GM10248 (cell line): Measurements from ENCODE around the gene GTF3C4.

Source experiments
- CTCF ChIA-PET: fragments of 300-600 bp; sonication (Branson Sonifier 250); formaldehyde crosslinking; extraction: SDS; loops from one replicate; lab custom pipeline; 2021; ENCODE audit warnings: antibody characterized with exemption; lab: Yijun Ruan, JAX
- POLR2A ChIA-PET: fragments of 350-650 bp; sonication (Branson Sonifier 250); formaldehyde crosslinking; extraction: SDS; loops from one replicate; lab custom pipeline; 2020; ENCODE audit warnings: antibody characterized with exemption; lab: Yijun Ruan, JAX
- DNase-seq: peaks from one replicate; pipeline ENCODE4 v3.0.0; 2012; ENCODE audit errors: extremely low spot score
- CTCF ChIP-seq: IDR thresholded peaks from 2 replicates; pipeline ENCODE4 v1.5.1; 2012; ENCODE audit warnings: mild to moderate bottlenecking, low read depth; ENCODE audit errors: extremely low read depth, missing control alignments, control extremely low read depth

The GTF3C4 gene

GRCh38 chr9:132630116-132630515, 40.1 kb upstream of the GTF3C4 start:
- POLR2A ChIA-PET = no interaction called here
- TF ChIP-seq CTCF = no peak
- CTCF ChIA-PET = no interaction called here
- DNase-seq = no peak

DNA sequence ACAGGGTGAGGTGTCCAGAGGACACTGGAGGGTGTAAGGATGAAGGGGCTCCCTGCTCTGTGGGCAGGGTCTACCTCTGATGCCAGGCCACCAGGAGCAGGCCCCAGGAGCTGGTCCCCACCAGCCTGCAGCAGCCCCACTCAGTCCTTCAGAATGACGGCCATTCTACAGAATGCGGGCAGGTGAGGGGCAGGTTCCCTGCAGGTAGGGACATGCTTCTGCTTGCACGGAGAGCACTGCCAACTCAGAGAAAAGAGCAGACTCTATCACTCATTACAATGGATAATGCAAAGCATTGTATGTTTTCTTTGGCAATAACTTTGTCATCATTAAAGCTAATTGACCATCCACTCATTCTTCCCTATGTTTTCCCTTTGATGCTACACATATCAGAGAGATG, 39.5 kb upstream of the GTF3C4 start:
- CTCF ChIA-PET = no interaction called here
- POLR2A ChIA-PET = interaction anchor here (0.6 kb wide), 1 partner anchor 1520 kb away, joined by 3 read pairs; no protein-coding TSS in a partner anchor
- TF ChIP-seq CTCF = no peak
- DNase-seq = no peak

- POLR2A ChIA-PET = interaction anchor here (0.6 kb wide), 1 partner anchor 1520 kb away, joined by 3 read pairs; no protein-coding TSS in a partner anchor
- CTCF ChIA-PET = no interaction called here
- TF ChIP-seq CTCF = no peak
- DNase-seq = no peak
Observed at GRCh38 chr9:132631280-132631679, 39.0 kb upstream of the GTF3C4 start.

- CTCF ChIA-PET = no interaction called here
- POLR2A ChIA-PET = no interaction called here
- TF ChIP-seq CTCF = no peak
- DNase-seq = no peak
Observed at GRCh38 chr9:132631685-132632084, 38.6 kb upstream of the GTF3C4 start.

DNA sequence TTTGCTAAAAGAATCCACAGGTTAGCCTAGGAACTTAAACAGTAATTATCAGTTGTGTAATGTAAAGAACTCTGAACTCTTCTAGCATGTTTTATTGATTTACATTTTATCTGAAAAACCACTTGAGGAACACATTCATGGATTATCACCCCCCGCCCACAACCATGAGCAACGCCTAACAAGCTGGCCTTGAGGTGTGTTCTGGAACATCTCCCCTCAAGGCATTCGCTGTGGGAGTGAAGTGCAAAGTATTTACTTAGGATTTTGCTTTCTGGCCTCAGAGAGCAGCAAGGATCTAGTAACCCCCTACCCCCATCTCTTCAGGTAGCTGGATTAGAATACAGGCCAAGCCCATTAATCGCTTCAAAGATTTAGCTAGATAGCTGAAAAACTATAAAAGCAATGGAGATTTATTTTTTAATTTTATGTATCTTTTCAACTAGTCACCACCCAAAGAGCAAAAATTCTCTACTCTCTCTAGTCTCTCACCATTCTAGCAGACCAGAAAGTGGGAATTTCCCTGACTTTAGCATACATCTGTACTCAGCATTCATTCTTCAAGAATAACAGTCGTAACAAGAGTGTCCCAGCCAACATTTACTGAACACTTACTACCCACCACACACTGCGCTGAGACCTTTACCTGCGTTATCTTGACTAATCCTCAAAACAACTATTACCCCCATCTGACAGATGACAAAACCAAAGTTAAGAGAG, 37.7 kb upstream of the GTF3C4 start:
- ChIA-PET POLR2A (no interaction called here), CTCF (no interaction called here)
- DNase-seq = no peak
- TF ChIP-seq CTCF = no peak

DNA sequence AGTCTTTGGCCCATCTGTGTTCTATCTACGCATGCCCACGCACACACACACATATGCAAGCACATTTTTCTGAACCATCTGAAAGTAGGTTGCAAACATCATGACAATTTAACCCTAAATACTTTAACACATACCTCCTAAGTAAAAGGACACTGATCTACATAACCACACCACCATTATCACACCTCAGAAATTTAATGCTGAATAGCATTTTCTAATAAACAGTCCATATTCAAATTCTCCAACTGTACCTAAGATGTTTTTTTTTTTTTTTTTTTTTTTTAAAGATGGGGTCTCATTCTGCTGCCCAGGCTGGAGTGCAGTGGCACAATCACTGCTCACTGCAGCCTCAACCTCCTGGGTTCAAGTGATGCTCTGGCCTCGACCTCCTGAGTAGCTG, 35.9 kb upstream of the GTF3C4 start:
- ChIA-PET CTCF (no interaction called here), POLR2A (no interaction called here)
- no peak for TF ChIP-seq CTCF
- no peak for DNase-seq

DNA sequence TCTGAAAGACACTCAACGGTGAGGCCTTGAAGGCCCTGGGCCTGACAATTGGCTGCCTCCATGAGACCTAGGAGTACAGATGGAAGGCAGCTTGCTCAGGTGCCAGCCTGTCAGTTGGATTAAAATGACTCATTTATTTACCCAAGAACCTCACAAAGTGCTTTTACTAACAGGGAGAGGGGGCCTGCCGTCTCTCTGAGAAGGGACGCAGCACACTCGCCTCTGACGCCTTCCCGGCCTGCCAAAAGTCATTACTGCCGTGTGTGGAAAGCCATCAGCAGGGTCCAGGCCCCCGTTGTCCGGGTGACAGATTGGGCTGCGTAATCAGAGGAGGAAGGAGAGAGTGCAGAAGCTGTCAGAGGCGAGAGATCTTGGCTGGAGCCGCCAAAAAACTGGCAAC, 32.9 kb upstream of the GTF3C4 start:
- no peak for TF ChIP-seq CTCF
- ChIA-PET POLR2A (no interaction called here), CTCF (interaction anchor here (0.8 kb wide), 1 partner anchor 15 kb away, joined by 3 read pairs; no protein-coding TSS in a partner anchor)
- no peak for DNase-seq
